K562 (cell line): ENCODE measurements around the gene NTN1. TPM values are rescaled to one million over a fixed set of nuclear protein-coding genes. Genes with fewer than 3 reads are reported as not detected.

Source experiments
- ATAC-seq: fragments of 200-7000 bp; cut with Tn5 transposase; 3 replicates; pipeline ENCODE4 v1.9.1; 2020; ENCODE audit warnings: moderate library complexity
- BruUV-seq: library from RNA; stranded (reverse); fragments of 400-500 nt; replicated peaks from 2 replicates; lab custom pipeline; 2021; lab: Mats Ljungman, UMichigan
- CTCF ChIA-PET: fragments of 300-600 bp; formaldehyde crosslinking; extraction: SDS; loops from one replicate; lab custom pipeline; 2021; ENCODE audit warnings: low intra/inter-chr PET ratio; lab: Yijun Ruan, JAX
- POLR2A ChIA-PET: fragments of 300-600, 350-650 bp; sonication (Branson Sonifier 250); formaldehyde crosslinking; extraction: SDS; loops from one replicate; lab custom pipeline; 2021; ENCODE audit warnings: antibody characterized with exemption, inconsistent platforms; lab: Yijun Ruan, JAX
- DNase-seq, 4 experiments: peaks; one replicate each; pipeline versions ENCODE4 v3.0.0 to v3.0.0-alpha.2; 2011 to 2018; ENCODE audit warnings: low spot score in 3 of 4, mixed read lengths in 3 of 4; ENCODE audit errors: extremely low read depth in 1 of 4
- FAIRE-seq: peaks from 2 replicates; lab custom pipeline; 2011; peaks lifted over from hg19 to GRCh38; lab: Jason Lieb, UNC
- H2AFZ ChIP-seq: 2 replicates; pipeline ENCODE4 v1.6.0; 2011; ENCODE audit warnings: low read depth, low read length, control low read depth, inconsistent platforms
- H3K27ac ChIP-seq: fragments of 200-600 bp; 3 replicates; pipeline ENCODE4 v1.8.0; 2011; ENCODE audit warnings: low read depth, mild to moderate bottlenecking, control low read depth, inconsistent platforms, low read length, moderate library complexity, mixed read lengths; ENCODE audit errors: extremely low read depth
- H3K27me3 ChIP-seq, 2 experiments: fragments of 300-600 bp in 1 of 2; 2 replicates in 1 of 2; 3 replicates in 1 of 2; pipeline versions ENCODE4 v1.6.0 to v1.8.0; 2011; ENCODE audit warnings: inconsistent platforms in 2 of 2, low read length in 2 of 2, mild to moderate bottlenecking in 1 of 2, mixed read lengths in 1 of 2, moderate library complexity in 1 of 2; ENCODE audit not compliant: control insufficient read depth in 2 of 2, insufficient read depth in 2 of 2
- H3K36me3 ChIP-seq: fragments of 300-600 bp; 3 replicates; pipeline ENCODE4 v1.8.0; 2011; ENCODE audit warnings: mild to moderate bottlenecking, low read length, inconsistent platforms; ENCODE audit not compliant: control insufficient read depth, insufficient read depth
- H3K4me1 ChIP-seq, 2 experiments: fragments of 200-600 bp in 1 of 2; replicated peaks in 1 of 2; 2 replicates in 1 of 2; 3 replicates in 1 of 2; pipeline versions ENCODE4 v1.5.1 to v1.8.0; 2011; ENCODE audit warnings: inconsistent platforms in 2 of 2, low read length in 2 of 2, mild to moderate bottlenecking in 1 of 2, mixed read lengths in 1 of 2, moderate library complexity in 1 of 2; ENCODE audit not compliant: control insufficient read depth in 2 of 2, insufficient read depth in 2 of 2
- H3K4me2 ChIP-seq: 2 replicates; pipeline ENCODE4 v1.6.1; 2011; ENCODE audit warnings: low read length, control low read depth, inconsistent platforms, mixed read lengths; ENCODE audit not compliant: insufficient read depth
- H3K4me3 ChIP-seq: fragments of 200-600 bp; sonication (generic), shearing (Covaris generic); 2 replicates; pipeline ENCODE4 v1.5.1; 2016; ENCODE audit warnings: control low read depth, inconsistent platforms
- H3K79me2 ChIP-seq: fragments of 200-600 bp; 3 replicates; pipeline ENCODE4 v1.8.0; 2011; ENCODE audit warnings: low read length, inconsistent platforms; ENCODE audit not compliant: control insufficient read depth, insufficient read depth
- H3K9ac ChIP-seq, 2 experiments: 2 replicates each; pipeline versions ENCODE4 v1.6.0 to v1.6.1; 2011; ENCODE audit warnings: low read depth in 2 of 2, low read length in 2 of 2, control low read depth in 1 of 2, inconsistent platforms in 1 of 2, mild to moderate bottlenecking in 1 of 2, mixed read lengths in 1 of 2; ENCODE audit not compliant: insufficient read depth in 1 of 2
- H3K9me1 ChIP-seq: one replicate; pipeline ENCODE4 v1.6.0; 2011; ENCODE audit warnings: inconsistent platforms, mild to moderate bottlenecking, low read length, moderate library complexity; ENCODE audit not compliant: control insufficient read depth, insufficient read depth
- H3K9me3 ChIP-seq: replicated peaks from 2 replicates; pipeline ENCODE4 v1.5.1; 2011; ENCODE audit warnings: low read depth, low read length, inconsistent platforms; ENCODE audit not compliant: control insufficient read depth, insufficient read depth
- H4K20me1 ChIP-seq: replicated peaks from 2 replicates; pipeline ENCODE4 v1.6.1; 2011; ENCODE audit warnings: low read length, inconsistent platforms, mixed read lengths; ENCODE audit not compliant: control insufficient read depth, insufficient read depth
- ARID2 ChIP-seq: fragments of 450-650 bp; IDR thresholded peaks from 2 replicates; pipeline ENCODE4 v1.6.1; 2017; ENCODE audit warnings: antibody characterized with exemption, mild to moderate bottlenecking
- BACH1 ChIP-seq: fragments of 200-800 bp; sonication (Bioruptor generic); IDR thresholded peaks from 2 replicates; pipeline ENCODE4 v1.6.1; 2016; ENCODE audit warnings: missing genetic modification characterization, missing compliant biosample characterization
- BDP1 ChIP-seq: IDR thresholded peaks from 3 replicates; pipeline ENCODE4 v1.6.1; 2011; ENCODE audit not compliant: insufficient read length, insufficient read depth
- E2F8 ChIP-seq: fragments of 450-650 bp; IDR thresholded peaks from 2 replicates; pipeline ENCODE4 v1.7.1; 2018; ENCODE audit warnings: mild to moderate bottlenecking, low read depth; ENCODE audit not compliant: partially characterized antibody
- TAF1 ChIP-seq: IDR thresholded peaks from 2 replicates; pipeline ENCODE4 v1.6.1; 2011; ENCODE audit warnings: mild to moderate bottlenecking, low read length, moderate library complexity; ENCODE audit not compliant: insufficient read depth, control insufficient read depth, severe bottlenecking; ENCODE audit errors: extremely low read depth
- TBL1XR1 ChIP-seq, 2 experiments: IDR thresholded peaks; 2 replicates each; pipeline ENCODE4 v1.6.1; 2012; ENCODE audit warnings: improper control_type of control experiment in 2 of 2, low read length in 2 of 2, mild to moderate bottlenecking in 1 of 2
- ZBTB43 ChIP-seq: sonication (generic); formaldehyde crosslinking; IDR thresholded peaks from 2 replicates; pipeline ENCODE4 v1.8.0; 2023; ENCODE audit warnings: mild to moderate bottlenecking, missing genetic modification reagents
- ZNF263 ChIP-seq: sonication (generic); formaldehyde crosslinking; IDR thresholded peaks from 2 replicates; pipeline ENCODE4 v1.8.0; 2022; ENCODE audit warnings: mild to moderate bottlenecking, missing genetic modification reagents, borderline replicate concordance
- ZNF511 ChIP-seq: sonication (generic); formaldehyde crosslinking; IDR thresholded peaks from 2 replicates; pipeline ENCODE4 v1.8.0; 2022; ENCODE audit warnings: mild to moderate bottlenecking, missing genetic modification reagents
- ZNF57 ChIP-seq: fragments of 450-650 bp; formaldehyde crosslinking; IDR thresholded peaks from 2 replicates; pipeline ENCODE4 v1.4.0; 2020; ENCODE audit warnings: mild to moderate bottlenecking, moderate library complexity
- WGBS: fragments of 100-300 bp; shearing (Covaris generic); methylation state at CpG from one replicate; pipeline ENCODE4 v1.1.6; 2016; ENCODE audit warnings: low coverage, mixed read lengths; ENCODE audit not compliant: insufficient coverage; ENCODE audit errors: missing lambda C conversion rate; 5-methylcytosine and 5-hydroxymethylcytosine counted together
- in situ Hi-C: fragments of 300-500 bp; cut with MboI; formaldehyde crosslinking; loops from 4 replicates; pipeline ENCODE4 v1.15.0; 2018; ENCODE audit warnings: inconsistent platforms, mixed read lengths
- intact Hi-C: fragments of 100-400 bp; cut with micrococcal nuclease; formaldehyde crosslinking; loops from 2 replicates; pipeline ENCODE4 v1.14.2; 2022
- polyA plus RNA-seq, 8 experiments: library from polyadenylated mRNA; depleted of rRNA in 4 of 8; stranded (reverse) in 5 of 8; unstranded in 3 of 8; fragments of >200 nt; fragmentation: Nextera tagmentation in 2 of 8; fragmentation: Illumina TruSeq in 1 of 8; extraction: Ambion mirVana in 2 of 8; extraction: Trizol in 1 of 8; gene quantifications; 2 replicates each; pipeline versions ENCODE4 v1.2.1 to v1.2.3, GENCODE V29; 2011 to 2014; ENCODE audit warnings: inconsistent platforms in 1 of 8, missing spikeins in 1 of 8
- total RNA-seq, 7 experiments: library from RNA; depleted of rRNA in 6 of 7; stranded (reverse); fragments of >200 nt in 6 of 7; fragmentation: Illumina TruSeq in 2 of 7; extraction: Trizol in 2 of 7; gene quantifications; 2 replicates each; pipeline versions ENCODE4 v1.2.1 to v1.2.3, GENCODE V29; 2011 to 2021; ENCODE audit warnings: low replicate concordance in 1 of 7
- TF ChIP-seq, protein P1 (sequence below): sonication (generic); formaldehyde crosslinking; IDR thresholded peaks from 2 replicates; pipeline ENCODE4 v1.8.1; 2023; ENCODE audit warnings: missing genetic modification reagents, mild to moderate bottlenecking, borderline replicate concordance

Gene NTN1
- total and polyA plus RNA-seq, 9 of the 15 experiments (the other 6 are each of a cell fraction or from before 2014, with no cell fraction given), result 0.02 TPM; not detected in 8

- TF ChIP-seq ARID2, result no peak
Measured at GRCh38 chr17:9286434-9286833, 265.1 kb downstream of the NTN1 start (continued).

DNA sequence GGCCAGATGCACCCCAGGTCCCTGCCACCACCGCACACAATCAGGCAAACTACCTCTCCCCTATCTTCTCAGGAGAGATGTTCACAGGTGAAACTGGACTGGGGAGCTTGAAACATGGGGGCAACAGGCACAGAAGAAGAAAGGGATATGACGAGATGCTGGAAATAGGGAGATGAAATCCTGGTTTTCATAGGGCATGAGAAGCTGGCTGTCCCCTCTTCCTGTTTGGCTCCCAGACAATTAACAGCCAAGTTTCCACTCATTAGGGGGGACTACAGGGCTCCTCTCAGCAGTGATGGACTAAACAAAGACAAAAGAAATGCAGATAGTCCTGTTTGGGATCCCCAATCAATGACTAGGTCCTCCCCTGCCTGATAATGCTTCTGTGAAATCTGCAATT lies 266.0 kb downstream of the NTN1 start:
- 0% methylated on average over 1 of the region's 2 CpGs for WGBS
- no TSS peak for BruUV-seq
- in situ Hi-C loops (no loop called here), intact Hi-C loops (no loop called here)
- no peaks in the 10 kb centered on the region for H3K9me3 ChIP-seq
- H3K4me3 ChIP-seq, result no peak overlapping the region
- H3K36me3 ChIP-seq, result no peaks in the 10 kb centered on the region
- H3K27ac ChIP-seq, result no peak overlapping the region
- CTCF ChIA-PET, result no interaction called here
- no peaks in the 10 kb centered on the region; a peak in 2 of 5 replicates for H3K27me3 ChIP-seq
- no peaks in the 10 kb centered on the region for H3K4me1 ChIP-seq
- H2AFZ ChIP-seq, result no peak overlapping the region
- H3K4me2 ChIP-seq, result no peak overlapping the region
- DNase-seq (no peak), FAIRE-seq (no peak), ATAC-seq (no peak)
- no peaks in the 10 kb centered on the region for H4K20me1 ChIP-seq
- H3K79me2 ChIP-seq, result no peaks in the 10 kb centered on the region
- POLR2A ChIA-PET, result no interaction called here
- H3K9ac ChIP-seq, result no peak overlapping the region
- no peaks in the 10 kb centered on the region for H3K9me1 ChIP-seq
- TF ChIP-seq ZBTB43 (CRISPR knock-in tag) (no peak), BDP1 (no peak), ZNF511 (CRISPR knock-in tag) (no peak), TAF1 (no peak), E2F8 (no peak), BACH1 (tag) (no peak), ZNF263 (no peak), ZNF57 (CRISPR knock-in tag) (no peak), TBL1XR1 (IDR thresholded peaks at IDR 0.05; ENCODE audit: low read length in 2 of 2) (no peak)
- TF ChIP-seq, protein P1, sequence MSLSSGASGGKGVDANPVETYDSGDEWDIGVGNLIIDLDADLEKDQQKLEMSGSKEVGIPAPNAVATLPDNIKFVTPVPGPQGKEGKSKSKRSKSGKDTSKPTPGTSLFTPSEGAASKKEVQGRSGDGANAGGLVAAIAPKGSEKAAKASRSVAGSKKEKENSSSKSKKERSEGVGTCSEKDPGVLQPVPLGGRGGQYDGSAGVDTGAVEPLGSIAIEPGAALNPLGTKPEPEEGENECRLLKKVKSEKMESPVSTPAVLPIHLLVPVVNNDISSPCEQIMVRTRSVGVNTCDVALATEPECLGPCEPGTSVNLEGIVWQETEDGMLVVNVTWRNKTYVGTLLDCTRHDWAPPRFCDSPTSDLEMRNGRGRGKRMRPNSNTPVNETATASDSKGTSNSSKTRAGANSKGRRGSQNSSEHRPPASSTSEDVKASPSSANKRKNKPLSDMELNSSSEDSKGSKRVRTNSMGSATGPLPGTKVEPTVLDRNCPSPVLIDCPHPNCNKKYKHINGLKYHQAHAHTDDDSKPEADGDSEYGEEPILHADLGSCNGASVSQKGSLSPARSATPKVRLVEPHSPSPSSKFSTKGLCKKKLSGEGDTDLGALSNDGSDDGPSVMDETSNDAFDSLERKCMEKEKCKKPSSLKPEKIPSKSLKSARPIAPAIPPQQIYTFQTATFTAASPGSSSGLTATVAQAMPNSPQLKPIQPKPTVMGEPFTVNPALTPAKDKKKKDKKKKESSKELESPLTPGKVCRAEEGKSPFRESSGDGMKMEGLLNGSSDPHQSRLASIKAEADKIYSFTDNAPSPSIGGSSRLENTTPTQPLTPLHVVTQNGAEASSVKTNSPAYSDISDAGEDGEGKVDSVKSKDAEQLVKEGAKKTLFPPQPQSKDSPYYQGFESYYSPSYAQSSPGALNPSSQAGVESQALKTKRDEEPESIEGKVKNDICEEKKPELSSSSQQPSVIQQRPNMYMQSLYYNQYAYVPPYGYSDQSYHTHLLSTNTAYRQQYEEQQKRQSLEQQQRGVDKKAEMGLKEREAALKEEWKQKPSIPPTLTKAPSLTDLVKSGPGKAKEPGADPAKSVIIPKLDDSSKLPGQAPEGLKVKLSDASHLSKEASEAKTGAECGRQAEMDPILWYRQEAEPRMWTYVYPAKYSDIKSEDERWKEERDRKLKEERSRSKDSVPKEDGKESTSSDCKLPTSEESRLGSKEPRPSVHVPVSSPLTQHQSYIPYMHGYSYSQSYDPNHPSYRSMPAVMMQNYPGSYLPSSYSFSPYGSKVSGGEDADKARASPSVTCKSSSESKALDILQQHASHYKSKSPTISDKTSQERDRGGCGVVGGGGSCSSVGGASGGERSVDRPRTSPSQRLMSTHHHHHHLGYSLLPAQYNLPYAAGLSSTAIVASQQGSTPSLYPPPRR (CRISPR knock-in tag), result no peak
